HL-60 (cell line): ENCODE results near the gene WIPF2.
"Not testable (repeated sequence)": the region's sequence is repeated elsewhere in the genome, so short reads cannot be mapped to it uniquely, and the experiment has no call there.

ENCODE experiments used
- DNase-seq, 2 experiments: peaks; one replicate each; pipeline ENCODE4 v3.0.0-alpha.2; 2010 to 2020; ENCODE audit warnings: low read depth in 1 of 2, low spot score in 1 of 2
- H3K27ac ChIP-seq: fragments of 250-450 bp; sonication (Bioruptor Pico); replicated peaks from 2 replicates; pipeline ENCODE4 v1.5.1; 2020; ENCODE audit warnings: mild to moderate bottlenecking, moderate library complexity
- H3K27me3 ChIP-seq: fragments of 250-450 bp; sonication (Bioruptor Pico); 2 replicates; pipeline ENCODE4 v1.5.1; 2021; ENCODE audit warnings: mild to moderate bottlenecking, moderate library complexity; ENCODE audit not compliant: insufficient read depth, poor library complexity, severe bottlenecking
- H3K4me3 ChIP-seq: replicated peaks from 2 replicates; pipeline ENCODE4 v1.5.1; 2011; ENCODE audit warnings: mild to moderate bottlenecking, control low read depth, low read length; ENCODE audit not compliant: insufficient read depth
- GABPA ChIP-seq: IDR thresholded peaks from 2 replicates; pipeline ENCODE4 v1.6.1; 2012; ENCODE audit warnings: low read depth
- POLR2AphosphoS5 ChIP-seq: IDR thresholded peaks from 2 replicates; pipeline ENCODE4 v1.6.1; 2012; ENCODE audit warnings: low read depth
- SPI1 ChIP-seq: IDR thresholded peaks from 2 replicates; pipeline ENCODE4 v1.6.1; 2012; ENCODE audit warnings: low read depth, mild to moderate bottlenecking, borderline replicate concordance
- TF ChIP-seq, protein P1 (sequence below): IDR thresholded peaks from one replicate; pipeline ENCODE4 v1.5.1; 2011; ENCODE audit warnings: low read length, control low read depth, inconsistent platforms; ENCODE audit not compliant: insufficient read depth
- TF ChIP-seq, protein P2 (sequence below): IDR thresholded peaks from 2 replicates; pipeline ENCODE4 v1.6.1; 2012; ENCODE audit warnings: low read depth; ENCODE audit not compliant: insufficient replicate concordance

WIPF2 gene

DNA sequence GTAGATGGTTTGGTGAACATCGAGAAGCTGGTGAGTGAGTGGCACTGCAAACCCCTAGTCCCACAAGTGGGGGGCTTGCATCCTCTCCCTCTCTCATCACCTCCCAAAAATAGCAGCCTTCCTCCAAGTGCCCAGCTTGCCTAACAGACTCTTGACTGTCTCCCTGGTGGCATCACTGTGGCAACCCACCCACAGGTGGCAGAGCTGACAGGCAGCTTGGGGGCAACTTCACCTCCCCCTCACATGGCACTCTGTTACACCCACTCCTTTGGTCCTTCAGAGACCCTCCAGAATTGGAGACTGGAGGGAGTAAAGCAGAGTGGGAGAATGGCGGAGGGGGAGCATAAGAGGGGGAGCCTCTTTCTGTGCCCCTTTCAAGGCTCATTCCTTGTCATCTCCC lies 26.1 kb upstream of the WIPF2 start:
- Histone ChIP-seq H3K27ac (no peak overlapping the region), H3K27me3 (no peaks in the 10 kb centered on the region), H3K4me3 (no peak overlapping the region)
- no peak for DNase-seq
- TF ChIP-seq GABPA (no peak), POLR2AphosphoS5 (no peak), SPI1 (no peak)
- TF ChIP-seq, protein P1, sequence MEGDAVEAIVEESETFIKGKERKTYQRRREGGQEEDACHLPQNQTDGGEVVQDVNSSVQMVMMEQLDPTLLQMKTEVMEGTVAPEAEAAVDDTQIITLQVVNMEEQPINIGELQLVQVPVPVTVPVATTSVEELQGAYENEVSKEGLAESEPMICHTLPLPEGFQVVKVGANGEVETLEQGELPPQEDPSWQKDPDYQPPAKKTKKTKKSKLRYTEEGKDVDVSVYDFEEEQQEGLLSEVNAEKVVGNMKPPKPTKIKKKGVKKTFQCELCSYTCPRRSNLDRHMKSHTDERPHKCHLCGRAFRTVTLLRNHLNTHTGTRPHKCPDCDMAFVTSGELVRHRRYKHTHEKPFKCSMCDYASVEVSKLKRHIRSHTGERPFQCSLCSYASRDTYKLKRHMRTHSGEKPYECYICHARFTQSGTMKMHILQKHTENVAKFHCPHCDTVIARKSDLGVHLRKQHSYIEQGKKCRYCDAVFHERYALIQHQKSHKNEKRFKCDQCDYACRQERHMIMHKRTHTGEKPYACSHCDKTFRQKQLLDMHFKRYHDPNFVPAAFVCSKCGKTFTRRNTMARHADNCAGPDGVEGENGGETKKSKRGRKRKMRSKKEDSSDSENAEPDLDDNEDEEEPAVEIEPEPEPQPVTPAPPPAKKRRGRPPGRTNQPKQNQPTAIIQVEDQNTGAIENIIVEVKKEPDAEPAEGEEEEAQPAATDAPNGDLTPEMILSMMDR = no peak
- TF ChIP-seq, protein P2, sequence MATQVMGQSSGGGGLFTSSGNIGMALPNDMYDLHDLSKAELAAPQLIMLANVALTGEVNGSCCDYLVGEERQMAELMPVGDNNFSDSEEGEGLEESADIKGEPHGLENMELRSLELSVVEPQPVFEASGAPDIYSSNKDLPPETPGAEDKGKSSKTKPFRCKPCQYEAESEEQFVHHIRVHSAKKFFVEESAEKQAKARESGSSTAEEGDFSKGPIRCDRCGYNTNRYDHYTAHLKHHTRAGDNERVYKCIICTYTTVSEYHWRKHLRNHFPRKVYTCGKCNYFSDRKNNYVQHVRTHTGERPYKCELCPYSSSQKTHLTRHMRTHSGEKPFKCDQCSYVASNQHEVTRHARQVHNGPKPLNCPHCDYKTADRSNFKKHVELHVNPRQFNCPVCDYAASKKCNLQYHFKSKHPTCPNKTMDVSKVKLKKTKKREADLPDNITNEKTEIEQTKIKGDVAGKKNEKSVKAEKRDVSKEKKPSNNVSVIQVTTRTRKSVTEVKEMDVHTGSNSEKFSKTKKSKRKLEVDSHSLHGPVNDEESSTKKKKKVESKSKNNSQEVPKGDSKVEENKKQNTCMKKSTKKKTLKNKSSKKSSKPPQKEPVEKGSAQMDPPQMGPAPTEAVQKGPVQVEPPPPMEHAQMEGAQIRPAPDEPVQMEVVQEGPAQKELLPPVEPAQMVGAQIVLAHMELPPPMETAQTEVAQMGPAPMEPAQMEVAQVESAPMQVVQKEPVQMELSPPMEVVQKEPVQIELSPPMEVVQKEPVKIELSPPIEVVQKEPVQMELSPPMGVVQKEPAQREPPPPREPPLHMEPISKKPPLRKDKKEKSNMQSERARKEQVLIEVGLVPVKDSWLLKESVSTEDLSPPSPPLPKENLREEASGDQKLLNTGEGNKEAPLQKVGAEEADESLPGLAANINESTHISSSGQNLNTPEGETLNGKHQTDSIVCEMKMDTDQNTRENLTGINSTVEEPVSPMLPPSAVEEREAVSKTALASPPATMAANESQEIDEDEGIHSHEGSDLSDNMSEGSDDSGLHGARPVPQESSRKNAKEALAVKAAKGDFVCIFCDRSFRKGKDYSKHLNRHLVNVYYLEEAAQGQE = no peak

GRCh38 chr17:40194821-40195220 lies 24.3 kb upstream of the WIPF2 start:
- Histone ChIP-seq H3K27ac (no peak overlapping the region), H3K27me3 (no peaks in the 10 kb centered on the region), H3K4me3 (no peak overlapping the region)
- no peak for DNase-seq
- TF ChIP-seq GABPA = no peak
- TF ChIP-seq POLR2AphosphoS5 = no peak
- TF ChIP-seq, protein P2 = no peak

DNA sequence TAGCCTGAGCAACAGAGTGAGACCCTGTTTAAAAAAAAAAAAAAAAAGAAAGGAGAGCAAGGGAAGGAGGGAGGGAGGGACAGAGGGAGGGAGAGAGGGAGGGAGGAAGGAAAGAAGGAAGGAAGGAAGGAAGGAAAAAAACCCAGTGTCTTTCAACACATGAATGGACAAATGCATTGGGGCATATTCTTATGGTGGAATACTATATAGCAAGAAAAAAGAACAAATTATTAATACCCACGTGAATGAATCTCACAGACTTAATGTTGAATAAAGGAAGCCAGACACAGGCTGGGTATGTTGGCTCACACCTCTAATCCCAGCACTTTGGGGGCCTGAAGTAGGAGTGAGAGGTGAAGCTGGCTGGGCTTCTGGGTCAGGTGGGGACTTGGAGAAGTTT lies 21.6 kb upstream of the WIPF2 start:
- Histone ChIP-seq H3K27me3 (no peaks in the 10 kb centered on the region), H3K4me3 (no peak overlapping the region), H3K27ac (no peak overlapping the region)
- TF ChIP-seq SPI1 (no peak), GABPA (no peak), POLR2AphosphoS5 (no peak)
- TF ChIP-seq, protein P1 = no peak
- TF ChIP-seq, protein P2 = no peak
- no peak for DNase-seq

DNA sequence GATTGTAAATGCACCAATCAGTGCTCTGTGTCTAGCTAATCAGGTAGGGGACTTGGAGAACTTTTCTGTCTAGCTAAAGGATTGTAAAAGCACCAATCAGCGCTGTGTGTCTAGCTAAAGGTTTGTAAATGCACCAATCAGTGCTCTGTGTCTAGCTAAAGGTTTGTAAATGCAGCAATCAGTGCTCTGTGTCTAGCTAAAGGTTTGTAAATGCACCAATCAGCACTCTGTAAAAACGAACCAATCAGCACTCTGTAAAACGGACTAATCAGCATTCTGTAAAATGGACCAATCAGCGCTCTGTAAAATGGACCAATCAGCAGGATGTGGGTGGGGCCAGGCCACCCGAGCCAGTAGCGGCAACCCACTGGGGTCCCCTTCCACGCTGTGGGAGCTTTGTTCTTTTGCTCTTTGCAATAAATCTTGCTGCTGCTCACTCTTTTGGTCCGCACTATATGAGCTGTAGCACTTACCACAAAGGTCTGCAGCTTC lies 21.1 kb upstream of the WIPF2 start:
- not testable (repeated sequence) for DNase-seq, H3K27ac ChIP-seq, H3K4me3 ChIP-seq, H3K27me3 ChIP-seq
